Cardiac fibroblast (primary cell): Measurements from ENCODE around the gene SUCLG1.
A peak's percentile ranks its signal among the peaks of the same experiment; 100 is the strongest.
"Not testable (repeated sequence)": the region's sequence is repeated elsewhere in the genome, so short reads cannot be mapped to it uniquely, and the experiment has no call there.

Experiments used
- DNase-seq, 2 donors: peaks; one replicate each; pipeline versions ENCODE4 v3.0.0 to v3.0.0-alpha.2; 2010; ENCODE audit warnings: low read depth in 2 of 2
- H3K4me3 ChIP-seq, 2 donors: replicated peaks in 1 of 2; 1 replicate in 1 of 2; 2 replicates in 1 of 2; pipeline ENCODE4 v1.5.1; 2011; ENCODE audit warnings: low read depth in 2 of 2, low read length in 2 of 2, mild to moderate bottlenecking in 2 of 2, moderate library complexity in 1 of 2
- TF ChIP-seq, protein P1 (sequence below): IDR thresholded peaks from one replicate; pipeline ENCODE4 v1.5.1; 2011; ENCODE audit warnings: low read depth, mild to moderate bottlenecking, low read length, inconsistent platforms

Gene SUCLG1

DNA sequence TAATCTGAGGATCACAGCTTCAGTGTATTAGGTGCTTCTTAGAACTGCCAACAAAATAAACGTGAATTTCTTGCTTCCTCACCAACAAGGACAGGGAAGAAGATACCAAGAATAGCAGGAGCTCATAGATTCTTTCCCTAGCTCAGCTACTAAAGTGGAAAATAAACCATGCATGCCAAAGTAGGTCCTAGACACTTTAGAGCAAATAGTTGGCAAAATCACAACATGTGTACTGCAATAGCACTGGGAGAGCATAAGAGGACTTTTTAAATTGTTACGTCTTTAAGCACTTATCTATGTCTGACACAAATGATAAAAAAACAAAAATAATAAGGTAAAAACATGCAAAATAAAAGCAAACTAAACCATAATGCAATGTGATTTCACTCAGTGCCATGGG, 49.5 kb downstream of the SUCLG1 start:
- TF ChIP-seq, protein P1, sequence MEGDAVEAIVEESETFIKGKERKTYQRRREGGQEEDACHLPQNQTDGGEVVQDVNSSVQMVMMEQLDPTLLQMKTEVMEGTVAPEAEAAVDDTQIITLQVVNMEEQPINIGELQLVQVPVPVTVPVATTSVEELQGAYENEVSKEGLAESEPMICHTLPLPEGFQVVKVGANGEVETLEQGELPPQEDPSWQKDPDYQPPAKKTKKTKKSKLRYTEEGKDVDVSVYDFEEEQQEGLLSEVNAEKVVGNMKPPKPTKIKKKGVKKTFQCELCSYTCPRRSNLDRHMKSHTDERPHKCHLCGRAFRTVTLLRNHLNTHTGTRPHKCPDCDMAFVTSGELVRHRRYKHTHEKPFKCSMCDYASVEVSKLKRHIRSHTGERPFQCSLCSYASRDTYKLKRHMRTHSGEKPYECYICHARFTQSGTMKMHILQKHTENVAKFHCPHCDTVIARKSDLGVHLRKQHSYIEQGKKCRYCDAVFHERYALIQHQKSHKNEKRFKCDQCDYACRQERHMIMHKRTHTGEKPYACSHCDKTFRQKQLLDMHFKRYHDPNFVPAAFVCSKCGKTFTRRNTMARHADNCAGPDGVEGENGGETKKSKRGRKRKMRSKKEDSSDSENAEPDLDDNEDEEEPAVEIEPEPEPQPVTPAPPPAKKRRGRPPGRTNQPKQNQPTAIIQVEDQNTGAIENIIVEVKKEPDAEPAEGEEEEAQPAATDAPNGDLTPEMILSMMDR, result no peak
- H3K4me3 ChIP-seq, result no peak overlapping the region
- no peak for DNase-seq

DNA sequence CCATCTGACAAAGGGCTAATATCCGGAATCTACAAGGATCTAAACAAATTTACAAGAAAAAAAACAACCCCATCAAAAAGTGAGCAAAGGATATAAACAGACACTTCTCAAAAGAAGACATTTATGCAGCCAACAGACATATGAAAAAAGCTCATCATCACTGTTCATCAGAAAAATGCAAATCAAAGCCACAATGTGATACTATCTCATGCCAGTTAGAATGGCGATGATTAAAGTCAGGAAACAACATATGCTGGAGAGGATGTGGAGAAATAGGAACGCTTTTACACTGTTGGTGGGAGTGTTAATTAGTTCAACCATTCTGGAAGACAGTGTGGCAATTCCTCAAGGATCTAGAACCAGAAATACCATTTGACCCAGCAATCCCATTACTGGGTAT, 57.0 kb downstream of the SUCLG1 start:
- DNase-seq, H3K4me3 ChIP-seq: not testable (repeated sequence)

DNA sequence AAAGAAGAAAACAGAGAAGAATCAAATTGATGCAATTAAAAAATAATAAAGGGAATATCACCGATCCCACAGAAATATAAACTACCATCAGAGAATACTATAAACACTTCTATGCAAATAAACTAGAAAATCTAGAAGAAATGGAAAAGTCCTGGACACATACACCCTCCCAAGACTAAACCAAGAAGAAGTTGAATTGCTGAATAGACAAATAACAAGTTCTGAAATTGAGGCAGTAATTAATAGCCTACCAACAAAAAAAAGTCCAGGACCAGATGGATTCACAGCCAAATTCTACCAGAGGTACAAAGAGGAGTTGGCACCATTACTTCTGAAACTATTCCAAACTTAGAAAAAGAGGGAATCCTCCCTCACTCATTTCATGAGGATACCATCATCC, 59.2 kb downstream of the SUCLG1 start:
- DNase-seq, H3K4me3 ChIP-seq: not testable (repeated sequence)

DNA sequence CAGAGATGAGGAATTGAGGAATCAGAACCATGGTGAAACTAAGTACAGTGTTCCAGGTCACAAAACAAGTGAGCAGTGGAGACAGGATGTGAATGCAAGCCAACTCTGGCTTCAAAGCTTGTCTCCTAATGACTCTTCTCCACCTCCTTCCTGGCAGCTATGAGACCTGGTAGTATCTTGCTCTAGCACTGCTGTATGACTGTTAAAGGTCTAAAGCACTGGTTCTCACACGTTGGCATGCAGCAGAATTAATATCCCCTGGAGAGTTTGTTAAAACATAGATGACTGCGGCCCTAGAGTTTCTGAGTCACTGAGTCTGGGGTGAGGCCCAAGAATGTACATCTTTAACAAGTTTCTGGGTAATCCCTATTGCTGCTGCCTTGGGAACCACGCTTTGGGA, 63.3 kb downstream of the SUCLG1 start:
- TF ChIP-seq, protein P1, result no peak
- DNase-seq, result peak; percentile 14 to 60
- H3K4me3 ChIP-seq, result no peak overlapping the region

DNA sequence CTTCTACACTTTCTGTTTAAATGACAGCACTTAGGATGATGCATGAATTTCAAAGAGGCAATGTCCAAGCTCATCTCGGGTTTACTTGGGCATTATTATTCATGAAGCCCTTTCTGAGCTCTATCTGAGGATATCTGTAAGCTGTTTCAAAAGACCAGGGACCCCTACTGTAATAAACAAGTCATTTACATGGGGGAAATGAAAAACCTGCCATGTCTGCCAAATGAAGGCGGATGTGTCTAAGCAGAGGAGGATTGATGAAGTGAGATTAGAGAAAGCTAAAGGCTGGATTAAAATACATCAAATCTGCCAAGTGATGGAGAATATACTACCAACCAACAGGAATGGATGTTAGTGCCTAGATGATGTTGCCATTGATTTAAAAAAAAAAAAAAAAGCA, 64.5 kb downstream of the SUCLG1 start:
- TF ChIP-seq, protein P1, result no peak
- no peak overlapping the region for H3K4me3 ChIP-seq
- DNase-seq, result no peak

DNA sequence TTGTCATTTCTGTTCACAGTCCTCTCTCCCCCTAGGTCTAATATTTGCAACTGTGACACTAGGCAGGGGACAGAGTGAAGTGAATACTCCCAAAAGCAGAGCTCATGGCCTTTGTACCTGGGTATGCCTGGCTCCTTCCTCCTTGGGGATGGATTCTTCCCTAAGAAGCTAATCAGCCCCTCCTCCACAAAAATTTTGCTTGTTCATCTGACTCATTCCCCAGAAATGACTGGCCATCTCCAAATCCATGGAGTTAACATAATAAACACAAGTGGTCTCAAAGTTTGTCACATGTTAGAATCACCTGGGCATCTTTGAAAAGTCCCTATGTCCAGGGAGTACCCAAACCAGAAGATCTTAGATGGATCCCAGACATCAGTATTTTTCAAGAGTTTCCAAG, 65.3 kb downstream of the SUCLG1 start:
- H3K4me3 ChIP-seq, result no peak overlapping the region
- peak in 1 of 2 donors; percentile 12 for DNase-seq
- TF ChIP-seq, protein P1, result no peak

DNA sequence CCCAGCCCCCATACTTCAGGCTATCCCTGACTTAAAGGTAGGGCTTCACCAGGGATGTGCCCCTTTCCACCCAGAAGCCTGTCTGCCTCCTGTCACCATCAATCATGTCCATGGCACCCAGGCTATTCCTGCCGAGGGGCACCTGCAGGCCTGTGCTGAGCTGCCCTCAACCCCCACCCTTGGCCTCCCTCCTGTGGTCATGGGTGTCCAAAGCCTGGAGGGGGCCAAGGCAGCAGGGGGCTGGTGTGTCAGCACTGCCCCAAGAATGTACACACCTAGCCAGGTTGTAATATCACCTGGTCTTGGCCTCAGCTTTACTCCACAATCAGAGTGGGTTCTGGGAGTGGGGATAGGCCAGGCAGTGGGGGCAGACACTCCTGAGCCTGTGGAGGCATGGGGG, 69.3 kb downstream of the SUCLG1 start:
- H3K4me3 ChIP-seq, result no peak overlapping the region
- TF ChIP-seq, protein P1, result no peak
- DNase-seq, result no peak

DNA sequence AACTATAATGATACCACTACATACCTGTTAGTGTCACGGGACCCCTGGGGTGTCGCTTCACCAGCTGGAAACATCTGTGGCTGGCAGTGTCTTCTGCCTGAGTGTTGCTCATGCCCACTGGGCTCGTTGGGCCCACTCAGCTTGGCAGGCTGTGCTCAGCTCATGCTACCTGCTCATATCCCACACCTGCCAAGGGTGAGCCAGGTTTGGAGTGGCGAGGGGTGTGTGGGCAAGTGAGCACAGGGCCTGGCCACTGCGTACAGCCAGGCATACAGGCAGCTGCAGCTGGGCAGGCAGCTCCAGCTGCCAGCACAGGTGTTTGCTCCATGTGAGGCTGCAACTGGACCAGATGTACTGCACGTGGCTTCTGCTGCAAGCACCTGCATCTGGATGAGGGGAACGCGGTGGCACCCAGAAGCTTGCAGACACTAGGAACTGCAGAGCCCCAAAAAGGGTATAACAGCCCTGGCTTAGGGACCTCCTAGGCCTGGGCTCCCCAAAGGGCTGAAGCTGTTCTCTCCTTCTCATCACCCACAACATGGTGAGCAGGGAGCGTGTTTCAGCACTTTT, 70.1 kb downstream of the SUCLG1 start:
- no peak overlapping the region for H3K4me3 ChIP-seq
- no peak for DNase-seq
- TF ChIP-seq, protein P1, result no peak
